GM23248 (cell line): Measurements from ENCODE around the gene TMEM255B.

Experiments used
- EZH2 ChIP-seq: fragments of 200-600 bp; sonication (generic); IDR thresholded peaks from 2 replicates; pipeline ENCODE4 v1.6.1; 2018; ENCODE audit warnings: antibody characterized with exemption, mild to moderate bottlenecking; ENCODE audit not compliant: insufficient read depth, poor library complexity, severe bottlenecking
- EZH2phosphoT487 ChIP-seq: fragments of 200-600 bp; sonication (generic); IDR thresholded peaks from 2 replicates; pipeline ENCODE4 v1.6.1; 2018; ENCODE audit warnings: antibody characterized with exemption, moderate library complexity, mild to moderate bottlenecking, low read depth; ENCODE audit not compliant: insufficient read depth

DNA sequence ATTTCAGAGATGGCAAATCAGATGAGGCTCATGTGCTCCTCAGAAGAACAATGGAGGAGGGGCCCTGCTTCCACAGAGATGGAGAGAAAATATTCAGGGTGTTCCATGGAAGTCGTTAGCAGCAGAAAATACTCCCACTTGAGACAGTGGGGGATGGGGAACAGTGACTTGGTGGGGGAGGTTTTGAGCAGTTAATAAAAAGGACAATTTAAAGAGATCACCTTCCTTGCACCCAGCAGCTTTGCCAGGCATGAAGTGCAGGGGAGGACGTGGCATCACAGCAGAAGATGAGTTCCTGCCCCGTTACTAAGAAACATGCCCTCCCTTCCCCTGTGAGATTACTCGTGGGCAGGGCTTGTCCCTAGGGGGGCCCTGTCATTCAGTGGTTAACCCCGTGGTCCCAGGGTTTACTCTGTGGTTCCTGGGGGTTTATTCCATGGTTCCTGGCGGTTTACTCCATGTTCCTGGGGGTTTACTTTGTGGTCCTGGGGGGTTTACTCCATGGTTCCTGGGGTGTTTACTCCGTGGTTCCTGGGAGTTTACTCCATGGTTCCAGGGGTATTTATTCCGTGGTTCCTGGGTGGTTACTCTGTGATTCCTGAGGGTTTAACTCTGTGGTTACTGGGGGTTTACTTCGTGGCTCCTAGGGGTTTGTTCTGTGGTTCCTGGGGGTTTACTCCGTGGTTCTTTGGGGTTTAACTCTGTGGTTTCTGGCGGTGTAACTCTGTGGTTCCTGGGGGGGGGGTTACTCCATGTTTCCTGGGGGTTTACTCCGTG is 49.2 kb downstream of the TMEM255B start:
- TF ChIP-seq EZH2: no peak
- TF ChIP-seq EZH2phosphoT487: no peak
